AG04450 (cell line): ENCODE measurements around the gene CNEP1R1. TPM values are rescaled to one million over a fixed set of nuclear protein-coding genes. Genes with fewer than 3 reads are reported as not detected.

Experiments
- CTCF ChIA-PET: fragments of 300-600, 350-600 bp; formaldehyde crosslinking; extraction: SDS; loops from one replicate; lab custom pipeline; 2022; ENCODE audit warnings: antibody characterized with exemption, inconsistent platforms; lab: Charles Lee
- POLR2A ChIA-PET: fragments of 350-600 bp; formaldehyde crosslinking; extraction: SDS; loops from one replicate; lab custom pipeline; 2021; ENCODE audit warnings: antibody characterized with exemption, inconsistent platforms; lab: Yijun Ruan, JAX
- DNase-seq: peaks from one replicate; pipeline ENCODE4 v3.0.0-alpha.2; 2011; ENCODE audit warnings: low read depth, low spot score
- H3K27ac ChIP-seq: one replicate; pipeline ENCODE4 v1.5.1; 2012; ENCODE audit warnings: low read depth, low read length, control low read depth
- H3K27me3 ChIP-seq: one replicate; pipeline ENCODE4 v1.6.0; 2012; ENCODE audit warnings: low read length; ENCODE audit not compliant: control insufficient read depth, insufficient read depth
- H3K4me3 ChIP-seq: 2 replicates; pipeline ENCODE4 v1.5.1; 2011; ENCODE audit warnings: mild to moderate bottlenecking, low read depth, low read length, control low read depth
- H3K9me3 ChIP-seq: 2 replicates; pipeline ENCODE4 v1.5.1; 2012; ENCODE audit warnings: low read length; ENCODE audit not compliant: control insufficient read depth, insufficient read depth
- polyA plus RNA-seq: library from polyadenylated mRNA; depleted of rRNA; stranded (reverse); fragments of >200 nt; gene quantifications from 2 replicates; pipeline ENCODE4 v1.2.3, GENCODE V29; 2011
- TF ChIP-seq, protein P1 (sequence below): IDR thresholded peaks from 2 replicates; pipeline ENCODE4 v1.5.1; 2011; ENCODE audit warnings: low read depth, low read length, control low read depth, inconsistent platforms

CNEP1R1 gene
- polyA plus RNA-seq, 1 experiment: 33.0 TPM

GRCh38 chr16:50035468-50035992, 10.5 kb downstream of the CNEP1R1 start:
- ChIA-PET POLR2A (no interaction called here), CTCF (interaction anchor here (0.8 to 3.2 kb wide), 3 partner anchors 11 to 771 kb away, joined by 3 to 28 read pairs (median 3); partner anchors contain the start of gene CNEP1R1)
- Histone ChIP-seq H3K27me3 (no peaks in the 10 kb centered on the region), H3K9me3 (no peaks in the 10 kb centered on the region), H3K4me3 (no peak overlapping the region), H3K27ac (no peak overlapping the region)
- TF ChIP-seq, protein P1, sequence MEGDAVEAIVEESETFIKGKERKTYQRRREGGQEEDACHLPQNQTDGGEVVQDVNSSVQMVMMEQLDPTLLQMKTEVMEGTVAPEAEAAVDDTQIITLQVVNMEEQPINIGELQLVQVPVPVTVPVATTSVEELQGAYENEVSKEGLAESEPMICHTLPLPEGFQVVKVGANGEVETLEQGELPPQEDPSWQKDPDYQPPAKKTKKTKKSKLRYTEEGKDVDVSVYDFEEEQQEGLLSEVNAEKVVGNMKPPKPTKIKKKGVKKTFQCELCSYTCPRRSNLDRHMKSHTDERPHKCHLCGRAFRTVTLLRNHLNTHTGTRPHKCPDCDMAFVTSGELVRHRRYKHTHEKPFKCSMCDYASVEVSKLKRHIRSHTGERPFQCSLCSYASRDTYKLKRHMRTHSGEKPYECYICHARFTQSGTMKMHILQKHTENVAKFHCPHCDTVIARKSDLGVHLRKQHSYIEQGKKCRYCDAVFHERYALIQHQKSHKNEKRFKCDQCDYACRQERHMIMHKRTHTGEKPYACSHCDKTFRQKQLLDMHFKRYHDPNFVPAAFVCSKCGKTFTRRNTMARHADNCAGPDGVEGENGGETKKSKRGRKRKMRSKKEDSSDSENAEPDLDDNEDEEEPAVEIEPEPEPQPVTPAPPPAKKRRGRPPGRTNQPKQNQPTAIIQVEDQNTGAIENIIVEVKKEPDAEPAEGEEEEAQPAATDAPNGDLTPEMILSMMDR: no peak
- no peak for DNase-seq

- TF ChIP-seq, protein P1: no peak
- CTCF ChIA-PET: interaction anchor here (0.8 to 3.1 kb wide), 3 partner anchors 12 to 770 kb away, joined by 3 to 48 read pairs (median 4); partner anchors contain the start of gene CNEP1R1
- POLR2A ChIA-PET: no interaction called here
Measured at GRCh38 chr16:50036426-50036825, 11.4 kb downstream of the CNEP1R1 start.

GRCh38 chr16:50037662-50038220, 12.7 kb downstream of the CNEP1R1 start:
- TF ChIP-seq, protein P1: no peak
- DNase-seq: no peak
- Histone ChIP-seq H3K27ac (no peak overlapping the region), H3K9me3 (no peaks in the 10 kb centered on the region), H3K27me3 (peaks cover 1% of the 10 kb centered on the region), H3K4me3 (no peak overlapping the region)
- ChIA-PET POLR2A (no interaction called here), CTCF (interaction anchor here (1.4 to 3.1 kb wide), 2 partner anchors 13 to 769 kb away, joined by 4 to 48 read pairs; partner anchors contain the start of gene CNEP1R1)

More at GRCh38 chr16:50036426-50036825, 11.4 kb downstream of the CNEP1R1 start:
- Histone ChIP-seq H3K27me3 (no peaks in the 10 kb centered on the region), H3K4me3 (no peak overlapping the region), H3K27ac (no peak overlapping the region), H3K9me3 (no peaks in the 10 kb centered on the region)
- no peak for DNase-seq

DNA sequence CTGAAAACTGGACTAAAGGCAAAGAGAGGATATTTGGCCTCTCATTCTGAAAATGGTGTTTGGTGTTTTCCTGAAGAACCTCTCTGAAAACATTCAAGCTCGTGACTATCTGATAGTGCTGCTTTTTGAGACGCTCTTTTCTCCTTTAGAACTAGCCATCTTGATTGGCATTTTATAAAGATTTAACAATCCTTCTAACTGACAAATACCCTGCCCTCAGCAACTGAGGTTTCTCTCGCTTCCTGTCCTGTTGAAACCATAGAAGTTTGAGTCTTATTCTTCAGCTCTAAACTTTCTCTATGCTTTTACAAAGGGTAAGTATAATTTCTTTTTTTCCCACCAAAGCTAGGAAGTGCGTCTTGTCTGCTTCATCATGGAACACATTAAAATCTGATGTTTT, 13.3 kb downstream of the CNEP1R1 start:
- H3K4me3 ChIP-seq: no peak overlapping the region
- TF ChIP-seq, protein P1: no peak
- POLR2A ChIA-PET: no interaction called here

More for the DNA sequence above, 13.3 kb downstream of the CNEP1R1 start:
- no peaks in the 10 kb centered on the region for H3K9me3 ChIP-seq
- H3K27ac ChIP-seq: no peak overlapping the region
- no peak for DNase-seq
- H3K27me3 ChIP-seq: peaks cover 3% of the 10 kb centered on the region
- CTCF ChIA-PET: interaction anchor here (3.1 kb wide), 1 partner anchor 14 kb away, joined by 48 read pairs; the partner anchor contains the start of gene CNEP1R1
